ENCODE results near the gene TUBGCP6.

DNA sequence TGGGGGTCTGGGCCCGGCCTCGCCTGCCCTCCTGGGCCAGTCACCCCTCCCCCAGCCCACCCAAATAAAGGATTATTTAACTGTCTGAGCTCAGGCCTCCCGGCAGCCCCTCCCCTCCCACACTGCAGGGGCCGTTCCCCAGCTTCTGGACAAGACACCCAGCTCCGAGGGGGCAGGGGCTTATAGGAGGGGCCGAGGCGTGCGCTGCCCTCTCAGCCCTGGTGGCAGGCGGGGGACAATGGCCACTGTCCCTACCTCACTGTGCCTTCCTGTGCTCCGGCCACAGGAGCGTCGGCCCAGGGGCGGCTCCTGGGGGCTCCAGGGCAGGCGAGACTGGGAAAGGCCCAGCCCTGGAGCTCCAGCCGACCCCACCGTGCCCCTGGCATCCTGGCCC lies 46.2 kb downstream of the TUBGCP6 start:
- TF ChIP-seq, protein P1, sequence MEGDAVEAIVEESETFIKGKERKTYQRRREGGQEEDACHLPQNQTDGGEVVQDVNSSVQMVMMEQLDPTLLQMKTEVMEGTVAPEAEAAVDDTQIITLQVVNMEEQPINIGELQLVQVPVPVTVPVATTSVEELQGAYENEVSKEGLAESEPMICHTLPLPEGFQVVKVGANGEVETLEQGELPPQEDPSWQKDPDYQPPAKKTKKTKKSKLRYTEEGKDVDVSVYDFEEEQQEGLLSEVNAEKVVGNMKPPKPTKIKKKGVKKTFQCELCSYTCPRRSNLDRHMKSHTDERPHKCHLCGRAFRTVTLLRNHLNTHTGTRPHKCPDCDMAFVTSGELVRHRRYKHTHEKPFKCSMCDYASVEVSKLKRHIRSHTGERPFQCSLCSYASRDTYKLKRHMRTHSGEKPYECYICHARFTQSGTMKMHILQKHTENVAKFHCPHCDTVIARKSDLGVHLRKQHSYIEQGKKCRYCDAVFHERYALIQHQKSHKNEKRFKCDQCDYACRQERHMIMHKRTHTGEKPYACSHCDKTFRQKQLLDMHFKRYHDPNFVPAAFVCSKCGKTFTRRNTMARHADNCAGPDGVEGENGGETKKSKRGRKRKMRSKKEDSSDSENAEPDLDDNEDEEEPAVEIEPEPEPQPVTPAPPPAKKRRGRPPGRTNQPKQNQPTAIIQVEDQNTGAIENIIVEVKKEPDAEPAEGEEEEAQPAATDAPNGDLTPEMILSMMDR (IDR thresholded peaks at IDR 0.05), result no peak
- TF ChIP-seq POLR2A (IDR thresholded peaks at IDR 0.05), result no peak
- no peak for TF ChIP-seq POLR2AphosphoS5 (IDR thresholded peaks at IDR 0.05; ENCODE audit: insufficient read depth in 1 of 2, low read depth in 1 of 2)
